Stimulated activated CD8-positive, alpha-beta memory T cell treated with anti-CD3 and anti-CD28 coated beads, Interleukin-7, amount 100 ng/mL, for 24 hours (primary cell): ENCODE data around the gene OR7C1.
"Not testable (repeated sequence)": the region's sequence is repeated elsewhere in the genome, so short reads cannot be mapped to it uniquely, and the experiment has no call there.

Experiments used
- DNase-seq: peaks from one replicate; pipeline ENCODE4 v3.0.0-alpha.2; 2020; ENCODE audit warnings: low read depth

The OR7C1 gene

GRCh38 chr19:14784730-14785101 lies 50.3 kb downstream of the OR7C1 start:
- DNase-seq = not testable (repeated sequence)

GRCh38 chr19:14783410-14783998 lies 51.5 kb downstream of the OR7C1 start:
- not testable (repeated sequence) for DNase-seq

DNA sequence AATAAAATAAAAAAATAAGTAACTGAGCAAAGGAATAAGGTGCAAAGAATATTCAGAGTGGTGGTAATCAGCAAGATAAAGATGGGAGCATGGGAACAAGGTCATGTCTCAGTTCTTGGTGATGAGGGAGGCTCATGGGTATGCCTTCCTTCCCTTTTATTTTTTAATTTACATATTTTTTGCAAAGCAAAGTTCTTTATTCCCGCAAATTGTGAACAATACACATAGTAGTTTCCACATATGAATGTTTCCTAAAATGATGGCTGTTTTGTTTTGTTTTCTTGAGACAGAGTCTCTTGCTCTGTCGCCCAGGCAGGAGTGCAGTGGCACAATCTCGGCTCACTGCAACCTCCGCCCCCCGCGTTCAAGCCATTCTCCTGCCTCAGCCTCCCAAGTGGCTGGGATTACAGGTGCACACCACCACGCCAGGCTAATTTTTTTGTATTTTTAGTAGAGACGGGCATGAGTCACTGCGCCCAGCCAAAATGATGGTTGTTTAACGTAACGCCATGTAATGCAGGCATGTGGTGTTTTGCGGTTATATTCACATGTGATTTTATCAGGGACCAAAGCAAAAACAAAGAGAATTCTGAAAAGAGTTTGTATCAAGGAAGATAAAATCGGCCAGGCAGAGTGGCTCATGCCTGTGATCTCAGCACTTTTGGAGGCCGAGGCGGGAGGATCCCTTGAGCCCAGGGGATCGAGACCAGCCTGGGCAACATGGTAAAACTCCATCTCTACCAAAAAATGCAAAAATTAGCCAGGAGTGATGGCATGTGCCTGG lies 52.2 kb downstream of the OR7C1 start:
- DNase-seq = no peak

DNA sequence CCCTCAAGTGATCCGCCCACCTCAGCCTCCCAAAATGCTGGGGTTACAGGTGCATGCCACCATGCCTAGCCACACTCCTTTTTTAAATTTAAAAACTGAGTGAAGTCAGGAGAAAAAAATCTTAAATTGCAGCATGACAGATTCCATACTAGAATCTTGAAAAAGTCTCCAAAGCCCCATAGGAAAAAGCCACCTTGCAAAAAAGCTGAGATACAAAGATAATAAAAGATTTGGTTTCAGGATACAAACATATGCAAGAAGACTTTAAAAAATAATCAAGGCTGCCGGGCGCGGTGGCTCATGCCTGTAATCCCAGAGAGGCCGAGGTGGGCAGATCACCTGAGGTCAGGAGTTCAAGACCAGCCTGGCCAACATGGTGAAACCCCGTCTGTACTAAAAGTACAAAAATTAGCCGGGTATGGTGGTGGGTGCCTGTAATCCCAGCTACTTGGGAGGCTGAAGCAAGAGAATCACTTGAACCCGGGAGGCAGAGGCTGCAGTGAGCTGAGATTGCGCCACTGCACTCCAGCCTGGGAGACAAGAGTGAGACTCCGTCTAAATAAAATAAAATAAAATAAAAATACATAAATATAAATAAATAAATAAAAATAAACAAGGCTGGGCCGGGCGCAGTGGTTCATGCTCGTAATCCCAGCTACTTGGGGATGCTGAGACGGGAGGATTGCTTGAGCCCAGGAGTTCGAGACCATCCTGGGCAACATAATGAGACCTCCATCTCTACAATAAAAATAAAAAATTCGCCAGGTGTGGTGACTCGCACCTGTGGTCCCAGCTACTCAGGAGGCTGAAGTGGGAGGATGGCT lies 53.1 kb downstream of the OR7C1 start:
- not testable (repeated sequence) for DNase-seq

- DNase-seq = not testable (repeated sequence)
Measured at GRCh38 chr19:14780622-14781225, 54.3 kb downstream of the OR7C1 start.

DNA sequence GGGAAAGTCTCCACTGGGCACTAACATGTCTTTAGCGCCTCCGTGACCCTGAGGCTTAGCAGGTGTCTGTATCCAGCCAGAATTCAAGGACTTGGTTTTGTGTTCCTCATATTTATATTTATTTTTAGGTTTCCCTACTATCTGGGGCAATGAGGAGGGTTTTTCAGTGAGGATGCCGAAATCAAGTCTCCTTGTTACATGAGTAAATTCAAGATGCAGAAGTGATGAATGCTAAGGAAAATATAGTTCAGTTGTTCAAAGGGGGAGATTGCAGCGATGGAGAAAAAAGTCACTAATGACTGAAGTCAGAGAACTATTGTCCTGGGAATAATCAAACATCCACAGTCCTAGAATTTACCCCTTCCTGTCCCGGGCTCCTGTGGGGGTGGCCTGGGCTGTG lies 55.8 kb downstream of the OR7C1 start:
- no peak for DNase-seq

GRCh38 chr19:14778110-14778845 lies 56.7 kb downstream of the OR7C1 start, which contains the start of gene ADGRE2:
TSS of gene ADGRE2 (minus strand) at chr19:14778560. CDS start at chr19:14776756, 1,804 bp downstream.
- not testable (repeated sequence) for DNase-seq

- not testable (repeated sequence) for DNase-seq
Measured at GRCh38 chr19:14777645-14778044, 57.3 kb downstream of the OR7C1 start.

- no peak for DNase-seq
Measured at GRCh38 chr19:14775869-14776586, 59.0 kb downstream of the OR7C1 start.

DNA sequence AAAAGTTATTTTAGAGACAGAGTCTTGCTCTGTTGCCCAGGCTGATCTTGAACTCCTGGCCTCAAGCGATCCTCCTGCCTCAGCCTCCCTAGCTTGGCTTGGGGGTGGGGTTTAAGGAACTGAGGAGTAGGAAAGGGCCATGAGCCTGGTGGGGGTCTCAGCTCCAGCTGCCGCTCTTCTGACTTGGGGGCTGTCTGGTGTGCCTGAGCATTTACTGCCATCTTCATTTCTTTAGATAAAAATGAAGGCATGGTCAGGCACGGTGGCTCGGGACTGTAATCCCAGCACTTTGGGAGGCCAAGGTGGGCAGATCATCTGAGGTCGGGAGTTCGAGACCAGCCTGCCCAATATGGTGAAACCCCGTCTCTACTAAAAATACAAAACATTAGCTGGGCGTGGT lies 59.7 kb downstream of the OR7C1 start:
- not testable (repeated sequence) for DNase-seq

DNA sequence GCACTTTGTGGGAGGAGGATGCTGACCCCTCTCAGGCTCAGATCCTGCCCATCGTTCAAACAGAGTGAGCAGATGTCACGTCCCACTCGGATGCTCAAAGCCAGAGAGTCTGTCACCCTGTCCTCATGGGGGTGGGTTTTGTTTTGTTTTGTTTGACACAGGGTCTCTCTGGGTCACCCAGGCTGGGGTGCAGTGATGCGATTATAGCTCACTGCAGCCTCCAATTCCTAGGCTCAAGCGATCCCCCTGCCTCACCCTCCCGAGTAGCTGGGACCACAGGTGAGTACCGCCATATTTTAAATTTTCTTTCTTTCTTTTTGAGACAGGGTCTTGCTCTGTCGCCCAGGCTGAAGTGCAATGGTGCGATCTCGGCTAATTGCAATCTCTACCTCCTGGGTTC lies 60.6 kb downstream of the OR7C1 start:
- no peak for DNase-seq

GRCh38 chr19:14773722-14774121 lies 61.3 kb downstream of the OR7C1 start:
- DNase-seq = not testable (repeated sequence)

GRCh38 chr19:14772995-14773394 lies 62.0 kb downstream of the OR7C1 start:
- no peak for DNase-seq

GRCh38 chr19:14772467-14772866 lies 62.5 kb downstream of the OR7C1 start:
- no peak for DNase-seq

DNA sequence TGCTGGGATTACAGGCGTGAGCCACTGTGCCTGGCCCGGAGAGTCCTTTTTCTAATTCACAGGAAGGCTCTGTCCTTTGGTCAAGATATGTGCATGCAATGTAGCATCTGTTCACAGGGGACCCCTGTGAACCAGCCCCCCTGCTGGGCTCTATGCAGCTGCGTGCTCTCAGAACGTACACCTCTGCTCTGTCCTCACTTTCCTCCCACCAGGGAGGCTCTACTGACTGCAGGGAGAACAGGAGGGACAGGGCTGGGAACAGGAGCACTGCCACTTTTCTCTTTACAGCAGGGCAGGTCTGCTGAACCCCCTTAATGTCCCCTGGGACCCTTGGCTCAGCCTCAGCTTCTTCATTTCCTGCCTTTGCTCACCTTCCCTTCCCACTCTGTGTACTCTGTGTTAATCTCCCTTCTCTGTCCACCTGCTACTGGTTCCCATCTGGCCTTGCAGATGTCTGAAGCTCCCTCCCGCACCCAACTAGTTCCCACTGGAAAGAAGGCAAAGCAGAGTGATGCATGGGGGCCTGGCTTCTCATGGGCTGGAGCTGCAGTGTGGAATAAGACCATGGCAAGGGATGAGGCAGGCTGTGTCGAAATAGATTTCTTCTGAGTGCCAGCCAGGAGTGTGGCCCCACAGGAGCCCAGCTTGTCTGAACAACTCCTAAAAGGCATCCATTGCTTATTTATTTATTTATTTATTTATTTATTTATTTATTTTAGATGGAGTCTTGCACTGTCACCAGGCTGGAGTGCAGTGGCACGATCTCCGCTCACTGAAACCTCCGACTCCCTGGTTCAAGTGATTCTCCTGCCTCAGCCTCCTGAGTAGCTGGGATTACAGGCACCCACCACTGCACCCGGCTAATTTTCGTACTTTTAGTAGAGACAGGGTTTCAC lies 63.8 kb downstream of the OR7C1 start:
- no peak for DNase-seq

DNA sequence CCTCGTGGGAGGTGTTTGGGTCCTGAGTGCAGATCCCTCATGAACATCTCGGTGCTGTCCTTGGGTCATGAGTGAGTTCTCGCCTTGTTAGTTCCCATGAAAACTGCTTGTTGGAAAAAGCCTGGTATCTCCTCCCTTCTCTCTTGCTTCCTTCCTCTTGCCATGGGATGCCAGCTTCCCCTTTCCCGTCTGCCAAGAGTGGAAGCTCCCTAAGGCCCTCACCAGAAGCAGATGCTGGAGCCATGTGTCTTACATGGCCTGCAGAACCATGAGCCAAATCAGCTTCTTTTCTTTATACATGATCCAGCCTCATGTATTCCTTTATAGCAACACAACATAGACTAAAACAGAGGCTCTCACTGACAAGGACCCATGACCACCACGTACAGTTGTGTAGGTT lies 64.8 kb downstream of the OR7C1 start:
- no peak for DNase-seq

GRCh38 chr19:14769201-14769600 lies 65.8 kb downstream of the OR7C1 start:
- no peak for DNase-seq

DNA sequence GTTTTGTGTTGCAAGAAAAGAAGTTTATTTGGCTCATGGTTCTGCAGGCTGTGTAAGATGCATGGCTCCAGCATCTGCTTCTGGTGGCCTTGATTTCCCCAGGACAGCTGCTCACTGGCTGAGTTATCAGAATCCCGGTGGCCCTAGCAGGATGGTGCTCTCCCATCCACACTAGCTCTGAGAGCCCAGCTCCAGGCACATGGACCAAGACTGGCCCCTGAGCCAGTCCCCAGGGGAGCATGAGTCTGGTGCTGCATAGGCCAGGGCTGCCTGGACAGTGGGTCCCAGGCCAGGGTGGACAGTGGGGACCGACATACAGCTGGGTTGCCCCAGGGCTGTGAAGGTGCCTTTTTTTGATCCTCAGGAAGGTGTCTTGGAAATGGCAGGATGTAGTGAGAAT lies 67.0 kb downstream of the OR7C1 start:
- DNase-seq = no peak

GRCh38 chr19:14767466-14767971 lies 67.5 kb downstream of the OR7C1 start:
- DNase-seq = no peak

GRCh38 chr19:14765841-14766240 lies 69.1 kb downstream of the OR7C1 start:
- not testable (repeated sequence) for DNase-seq
